ENCODE data around the gene CADM4. TPM values are rescaled to one million over a fixed set of nuclear protein-coding genes. Genes with fewer than 3 reads are reported as not detected.

CADM4 gene
- total RNA-seq, 1 experiment from 2014 or later, result 28.7 TPM

DNA sequence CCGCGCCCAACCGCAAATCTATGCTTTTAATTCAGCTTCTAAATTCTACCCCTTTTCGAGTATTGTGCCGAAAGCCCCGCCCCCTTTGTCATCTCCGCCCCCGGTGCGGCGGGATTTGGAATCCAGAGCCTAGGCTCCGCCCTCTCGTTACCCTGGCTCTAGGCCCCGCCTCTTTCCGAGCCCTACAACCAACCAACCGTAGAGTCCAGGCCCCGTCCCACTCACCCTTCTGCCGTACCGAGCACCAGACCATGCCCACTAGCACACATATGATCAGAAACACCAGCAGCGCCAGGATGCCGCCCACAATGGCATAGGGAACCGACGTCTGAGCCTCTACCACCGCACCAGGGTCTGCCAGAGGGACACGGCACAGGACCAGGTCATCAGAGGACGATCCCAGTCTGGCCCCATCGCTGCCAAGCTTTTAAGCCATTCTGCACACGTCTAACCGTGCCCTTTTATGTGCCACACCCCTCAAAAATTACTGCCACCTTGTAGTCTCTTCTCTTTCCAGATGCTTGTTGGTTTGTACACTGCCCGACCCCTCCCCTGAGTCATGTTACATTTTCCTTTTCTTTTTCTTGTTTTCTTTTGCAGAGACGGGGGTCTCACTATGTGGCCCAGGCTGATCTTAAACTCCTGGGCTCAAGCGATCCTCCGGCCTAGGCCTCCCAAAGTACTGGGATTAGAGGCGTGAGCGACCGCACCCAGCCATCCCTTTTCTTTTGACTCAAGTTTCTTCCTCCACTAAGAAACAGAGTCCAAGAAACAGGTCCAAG is 15.6 kb downstream of the CADM4 start:
- POLR2A ChIA-PET (ENCODE audit: low non-redundant PET), result no interaction called here
- no peaks in the 10 kb centered on the region for H3K9me3 ChIP-seq (ENCODE audit: low read depth, low read length, poor library complexity, severe bottlenecking)
- H3K4me1 ChIP-seq (ENCODE audit: insufficient read depth, low read length, poor library complexity, severe bottlenecking), result peaks cover 9% of the 10 kb centered on the region
- TF ChIP-seq, protein P1, sequence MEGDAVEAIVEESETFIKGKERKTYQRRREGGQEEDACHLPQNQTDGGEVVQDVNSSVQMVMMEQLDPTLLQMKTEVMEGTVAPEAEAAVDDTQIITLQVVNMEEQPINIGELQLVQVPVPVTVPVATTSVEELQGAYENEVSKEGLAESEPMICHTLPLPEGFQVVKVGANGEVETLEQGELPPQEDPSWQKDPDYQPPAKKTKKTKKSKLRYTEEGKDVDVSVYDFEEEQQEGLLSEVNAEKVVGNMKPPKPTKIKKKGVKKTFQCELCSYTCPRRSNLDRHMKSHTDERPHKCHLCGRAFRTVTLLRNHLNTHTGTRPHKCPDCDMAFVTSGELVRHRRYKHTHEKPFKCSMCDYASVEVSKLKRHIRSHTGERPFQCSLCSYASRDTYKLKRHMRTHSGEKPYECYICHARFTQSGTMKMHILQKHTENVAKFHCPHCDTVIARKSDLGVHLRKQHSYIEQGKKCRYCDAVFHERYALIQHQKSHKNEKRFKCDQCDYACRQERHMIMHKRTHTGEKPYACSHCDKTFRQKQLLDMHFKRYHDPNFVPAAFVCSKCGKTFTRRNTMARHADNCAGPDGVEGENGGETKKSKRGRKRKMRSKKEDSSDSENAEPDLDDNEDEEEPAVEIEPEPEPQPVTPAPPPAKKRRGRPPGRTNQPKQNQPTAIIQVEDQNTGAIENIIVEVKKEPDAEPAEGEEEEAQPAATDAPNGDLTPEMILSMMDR (conservative IDR thresholded peaks at IDR 0.05; ENCODE audit: low read depth, low read length), result no peak
- TF ChIP-seq EZH2 (IDR thresholded peaks at IDR 0.05; ENCODE audit: borderline replicate concordance, low read depth, low read length, poor library complexity, severe bottlenecking), result no peak
- CTCF ChIA-PET, result no interaction called here
- no peak for DNase-seq (ENCODE audit: low spot score)
- BruUV-seq (replicated peaks), result no TSS peak
- H3K27me3 ChIP-seq (replicated peaks; ENCODE audit: insufficient read depth, low read depth, low read length, poor library complexity), result no peaks in the 10 kb centered on the region
- H3K36me3 ChIP-seq (ENCODE audit: insufficient read depth, low read length, poor library complexity, severe bottlenecking), result peaks cover 6% of the 10 kb centered on the region
- no peak overlapping the region for H3K27ac ChIP-seq (ENCODE audit: low read depth, low read length, poor library complexity, severe bottlenecking)
- intact Hi-C loops (cut with micrococcal nuclease; ENCODE audit: unreplicated experiment), result no loop called here
- no peak overlapping the region for H3K4me3 ChIP-seq (ENCODE audit: low read depth, low read length, poor library complexity, severe bottlenecking)

DNA sequence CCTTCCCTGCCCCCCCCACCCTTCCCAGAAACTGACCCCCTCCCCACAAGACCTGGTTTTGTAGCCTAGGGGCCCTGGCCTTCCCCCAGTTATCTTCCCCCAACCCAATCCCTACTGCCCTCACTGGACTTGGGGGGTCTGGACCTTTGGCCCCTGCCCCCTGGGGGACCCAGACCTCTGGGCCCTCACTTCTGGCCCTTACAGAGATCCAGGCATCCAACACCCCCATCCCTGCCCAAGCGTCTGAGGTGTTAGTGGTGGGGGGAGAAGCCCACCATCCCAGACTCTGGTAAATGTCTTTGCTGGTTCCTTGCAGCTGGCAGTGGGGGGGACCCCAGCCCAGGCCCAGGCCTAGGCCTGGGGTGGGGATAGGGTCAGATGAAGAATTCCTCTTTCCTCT is 16.7 kb downstream of the CADM4 start:
- intact Hi-C loops (cut with micrococcal nuclease; ENCODE audit: unreplicated experiment), result no loop called here
- DNase-seq (ENCODE audit: low spot score), result no peak
- CTCF ChIA-PET, result no interaction called here
- Histone ChIP-seq H3K27me3 (replicated peaks; ENCODE audit: insufficient read depth, low read depth, low read length, poor library complexity) (no peaks in the 10 kb centered on the region), H3K27ac (ENCODE audit: low read depth, low read length, poor library complexity, severe bottlenecking) (peak overlapping the region; percentile 45), H3K9me3 (ENCODE audit: low read depth, low read length, poor library complexity, severe bottlenecking) (no peaks in the 10 kb centered on the region), H3K4me3 (ENCODE audit: low read depth, low read length, poor library complexity, severe bottlenecking) (no peak overlapping the region), H3K4me1 (ENCODE audit: insufficient read depth, low read length, poor library complexity, severe bottlenecking) (peaks cover 9% of the 10 kb centered on the region), H3K36me3 (ENCODE audit: insufficient read depth, low read length, poor library complexity, severe bottlenecking) (peaks cover 6% of the 10 kb centered on the region)
- TF ChIP-seq EZH2 (IDR thresholded peaks at IDR 0.05; ENCODE audit: borderline replicate concordance, low read depth, low read length, poor library complexity, severe bottlenecking), result no peak
- TF ChIP-seq, protein P1 (conservative IDR thresholded peaks at IDR 0.05; ENCODE audit: low read depth, low read length), result no peak
- no TSS peak for BruUV-seq (replicated peaks)
- POLR2A ChIA-PET (ENCODE audit: low non-redundant PET), result no interaction called here

DNA sequence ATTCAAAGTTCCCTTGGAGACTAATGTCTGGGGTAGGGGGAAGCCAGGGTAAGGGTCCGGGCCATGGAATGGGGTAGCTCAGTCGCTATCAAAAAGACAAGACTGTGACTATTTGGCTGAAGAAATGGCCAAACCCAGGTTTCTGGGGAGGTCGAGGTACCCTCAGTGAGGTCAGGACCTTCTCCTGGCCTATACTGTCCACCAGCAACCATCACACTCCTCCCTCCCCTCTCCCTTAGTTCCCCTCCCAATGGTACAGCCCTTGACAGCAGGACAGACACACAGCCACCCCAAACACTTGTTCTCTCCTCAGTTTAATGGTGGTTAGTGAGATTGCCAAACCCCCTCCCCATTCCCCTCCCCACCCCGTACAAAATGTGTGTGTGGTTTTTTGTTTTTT is 17.6 kb downstream of the CADM4 start:
- ChIA-PET POLR2A (ENCODE audit: low non-redundant PET) (no interaction called here), CTCF (no interaction called here)
- no peak for DNase-seq (ENCODE audit: low spot score)
- no peaks in the 10 kb centered on the region for H3K27me3 ChIP-seq (replicated peaks; ENCODE audit: insufficient read depth, low read depth, low read length, poor library complexity)
- peaks cover 9% of the 10 kb centered on the region for H3K4me1 ChIP-seq (ENCODE audit: insufficient read depth, low read length, poor library complexity, severe bottlenecking)
- intact Hi-C loops (cut with micrococcal nuclease; ENCODE audit: unreplicated experiment), result no loop called here
- no peak overlapping the region for H3K4me3 ChIP-seq (ENCODE audit: low read depth, low read length, poor library complexity, severe bottlenecking)
- H3K27ac ChIP-seq (ENCODE audit: low read depth, low read length, poor library complexity, severe bottlenecking), result no peak overlapping the region
- TF ChIP-seq, protein P1 (conservative IDR thresholded peaks at IDR 0.05; ENCODE audit: low read depth, low read length), result no peak
- TF ChIP-seq EZH2 (IDR thresholded peaks at IDR 0.05; ENCODE audit: borderline replicate concordance, low read depth, low read length, poor library complexity, severe bottlenecking), result no peak
- peaks cover 6% of the 10 kb centered on the region for H3K36me3 ChIP-seq (ENCODE audit: insufficient read depth, low read length, poor library complexity, severe bottlenecking)
- BruUV-seq (replicated peaks), result no TSS peak
- H3K9me3 ChIP-seq (ENCODE audit: low read depth, low read length, poor library complexity, severe bottlenecking), result no peaks in the 10 kb centered on the region
